ENCODE data around the gene SMIM35.

DNA sequence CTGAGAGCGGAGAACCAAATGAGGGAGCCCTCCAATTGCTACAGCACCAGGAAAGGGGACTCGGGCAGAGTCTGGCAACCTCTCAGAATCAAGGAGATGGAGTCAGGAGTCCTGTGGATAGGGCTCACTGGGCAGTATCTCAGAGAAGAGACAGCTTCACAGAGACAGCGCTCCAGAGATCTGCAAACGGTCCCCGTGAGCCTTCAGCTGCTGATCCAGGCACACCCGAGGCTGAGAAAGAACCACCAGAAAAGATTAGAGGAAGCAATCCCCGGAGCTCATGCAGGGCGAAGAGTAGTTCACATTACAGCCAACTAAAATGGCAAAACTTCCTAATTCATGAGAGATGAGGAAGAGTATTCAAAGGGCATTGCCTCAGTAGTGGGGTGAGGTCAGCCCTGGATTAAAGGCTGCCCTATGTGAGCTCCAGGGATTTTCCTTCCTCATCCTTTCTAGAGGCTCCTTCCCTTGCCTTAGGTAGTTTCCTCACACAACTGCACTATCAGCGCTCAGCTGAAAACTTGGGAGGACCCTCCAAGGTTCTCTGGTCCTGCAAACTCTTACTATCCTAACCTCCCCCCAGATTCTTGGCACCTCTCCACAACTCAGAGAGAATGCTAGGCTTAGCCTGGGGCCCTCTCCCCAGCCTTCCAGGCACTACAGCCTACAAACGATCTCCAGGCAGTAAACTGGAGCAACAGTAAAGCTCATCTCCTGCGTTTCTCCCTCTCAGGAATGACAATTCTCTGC is 42.1 kb upstream of the SMIM35 start:
- TF ChIP-seq POLR2A (IDR thresholded peaks at IDR 0.05; ENCODE audit: low read length) (no peak), GATA1 (IDR thresholded peaks at IDR 0.05; ENCODE audit: low read depth, low read length) (no peak)

All from erythroblast (primary cell).